Pancreas (tissue), 10 donors: ENCODE measurements around the gene LBHD2. TPM values are rescaled to one million over a fixed set of nuclear protein-coding genes. Genes with fewer than 3 reads are reported as not detected.

ENCODE experiments used
- ATAC-seq, 4 donors: fragments of 200-7000 bp; cut with Tn5 transposase; one replicate each; pipeline versions ENCODE4 v1.8.0 to v1.9.1; 2020; ENCODE audit warnings: mild to moderate bottlenecking in 4 of 4, moderate library complexity in 4 of 4
- DNase-seq, 6 donors: peaks; one replicate each; pipeline ENCODE4 v3.0.0-alpha.2; 2020
- FAIRE-seq: peaks from 2 replicates; lab custom pipeline; 2012; peaks lifted over from hg19 to GRCh38; lab: Jason Lieb, UNC
- H3K27ac ChIP-seq, 4 donors: fragments of 200-600 bp; sonication (generic); 1 replicate in 3 of 4; 2 replicates in 1 of 4; pipeline versions ENCODE4 v1.5.0 to v1.8.0; 2020
- H3K27me3 ChIP-seq, 4 donors: fragments of 200-600 bp; one replicate each; pipeline ENCODE4 v1.8.0; 2021
- H3K36me3 ChIP-seq, 3 donors: fragments of 200-600 bp; sonication (generic) in 1 of 3; one replicate each; pipeline versions ENCODE4 v1.5.0 to v1.8.0; 2020 to 2021
- H3K4me1 ChIP-seq, 3 donors: fragments of 200-600 bp; one replicate each; pipeline ENCODE4 v1.8.0; 2021
- H3K4me3 ChIP-seq, 4 donors: fragments of 200-600 bp; sonication (generic) in 2 of 4; one replicate each; pipeline versions ENCODE4 v1.5.0 to v1.8.0; 2020 to 2021
- H3K9me3 ChIP-seq, 4 donors: fragments of 200-600 bp; one replicate each; pipeline ENCODE4 v1.8.0; 2021
- WGBS, 2 donors: extraction: QIAGEN DNeasy Blood & Tissue Kit; methylation state at CpG; one replicate each; pipeline ENCODE4 v1.1.7; 2013; 5-methylcytosine and 5-hydroxymethylcytosine counted together
- intact Hi-C, 3 donors: fragments of 100-400 bp; cut with DNase I; formaldehyde crosslinking; loops; one replicate each; pipeline versions ENCODE4 v1.11.1 to v1.14.2; 2022
- polyA plus RNA-seq, 2 donors: library from polyadenylated mRNA; stranded (reverse); fragments of 200-250 nt; gene quantifications; one replicate each; pipeline ENCODE4 v1.2.3, GENCODE V29; 2013
- total RNA-seq, 6 donors: library from RNA; stranded (reverse); fragmentation: NEBNext Ultra II Directional in 4 of 6; extraction: Animal tissue kit (Norgen Biotek cat#: 25700) in 4 of 6; gene quantifications; one replicate each; pipeline versions ENCODE4 v1.2.1 to v1.2.4, GENCODE V29; 2021 to 2023
- TF ChIP-seq, protein P1 (sequence below), 4 donors: fragments of 200-600 bp; sonication (generic) in 3 of 4; IDR thresholded peaks; one replicate each; pipeline versions ENCODE4 v1.5.0 to v1.8.0; 2021; ENCODE audit warnings: antibody characterized with exemption in 4 of 4
- donor health status: healthy with polysubstance abuse.
- donor health status: DM: no; HTN: no; CAD: no; lungs with moderate emphysema.
- donor health status: DM: no; HTN: no; CAD: no.
- donor health status: control.
- donor health status: control.
- donor health status: Bipolar disorder and iron deficiency.
- donor health status: DM: yes; HTN: yes; CAD: no.
- donor health status: DM: no; HTN: no; CAD: no.
- donor health status: DM: no; HTN: no; CAD: no.
- donor health status: DM: yes; HTN: yes; CAD: no.

Gene LBHD2
- total and polyA plus RNA-seq, 8 donors, result not detected

- H3K36me3 ChIP-seq, result no peaks in the 10 kb centered on the region
- 58 to 62% methylated on average over 21 of the region's 21 CpGs for WGBS, 2 donors
- H3K4me3 ChIP-seq, result no peak overlapping the region
- peaks cover 0 to 8% (median 0%) of the 10 kb centered on the region in 3 donors for H3K4me1 ChIP-seq
- no peaks in the 10 kb centered on the region for H3K9me3 ChIP-seq
- no peak for FAIRE-seq
- H3K27me3 ChIP-seq, result no peaks in the 10 kb centered on the region
- intact Hi-C loops, result no loop called here
- TF ChIP-seq, protein P1, sequence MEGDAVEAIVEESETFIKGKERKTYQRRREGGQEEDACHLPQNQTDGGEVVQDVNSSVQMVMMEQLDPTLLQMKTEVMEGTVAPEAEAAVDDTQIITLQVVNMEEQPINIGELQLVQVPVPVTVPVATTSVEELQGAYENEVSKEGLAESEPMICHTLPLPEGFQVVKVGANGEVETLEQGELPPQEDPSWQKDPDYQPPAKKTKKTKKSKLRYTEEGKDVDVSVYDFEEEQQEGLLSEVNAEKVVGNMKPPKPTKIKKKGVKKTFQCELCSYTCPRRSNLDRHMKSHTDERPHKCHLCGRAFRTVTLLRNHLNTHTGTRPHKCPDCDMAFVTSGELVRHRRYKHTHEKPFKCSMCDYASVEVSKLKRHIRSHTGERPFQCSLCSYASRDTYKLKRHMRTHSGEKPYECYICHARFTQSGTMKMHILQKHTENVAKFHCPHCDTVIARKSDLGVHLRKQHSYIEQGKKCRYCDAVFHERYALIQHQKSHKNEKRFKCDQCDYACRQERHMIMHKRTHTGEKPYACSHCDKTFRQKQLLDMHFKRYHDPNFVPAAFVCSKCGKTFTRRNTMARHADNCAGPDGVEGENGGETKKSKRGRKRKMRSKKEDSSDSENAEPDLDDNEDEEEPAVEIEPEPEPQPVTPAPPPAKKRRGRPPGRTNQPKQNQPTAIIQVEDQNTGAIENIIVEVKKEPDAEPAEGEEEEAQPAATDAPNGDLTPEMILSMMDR (IDR thresholded peaks at IDR 0.05), result no peak
- peak overlapping the region in 3 of 4 donors; percentile 13 to 70 (median 69) for H3K27ac ChIP-seq
- ATAC-seq, result peak; percentile 16 to 54 (median 41)
- DNase-seq, result peak in 3 of 6 donors; percentile 44 to 69 (median 54)
Observed at GRCh38 chr14:103072595-103073366, 11.2 kb upstream of the LBHD2 start.

- DNase-seq (peak in 3 of 6 donors; percentile 26 to 77 (median 38)), ATAC-seq (peak in 3 of 4 donors; percentile 14 to 20 (median 15)), FAIRE-seq (no peak)
- Histone ChIP-seq H3K27ac (peak overlapping the region; percentile 13 to 70 (median 54)), H3K36me3 (no peaks in the 10 kb centered on the region), H3K4me1 (peaks cover 0 to 8% (median 0%) of the 10 kb centered on the region in 3 donors), H3K9me3 (no peaks in the 10 kb centered on the region), H3K27me3 (no peaks in the 10 kb centered on the region), H3K4me3 (no peak overlapping the region)
- 56 to 62% methylated on average over 14 of the region's 14 CpGs for WGBS, 2 donors
- TF ChIP-seq, protein P1 (IDR thresholded peaks at IDR 0.05), result no peak
- intact Hi-C loops, result no loop called here
Observed at GRCh38 chr14:103073367-103073875, 10.6 kb upstream of the LBHD2 start.

GRCh38 chr14:103073876-103074728 is 9.9 kb upstream of the LBHD2 start:
- intact Hi-C loops, result no loop called here
- Histone ChIP-seq H3K36me3 (no peaks in the 10 kb centered on the region), H3K4me3 (no peak overlapping the region), H3K9me3 (no peaks in the 10 kb centered on the region), H3K27me3 (no peaks in the 10 kb centered on the region), H3K27ac (peak overlapping the region; percentile 13 to 70 (median 54)), H3K4me1 (peaks cover 0 to 8% (median 0%) of the 10 kb centered on the region in 3 donors)
- ATAC-seq (no peak), FAIRE-seq (no peak), DNase-seq (peak in 1 of 6 donors; percentile 67)
- TF ChIP-seq, protein P1 (IDR thresholded peaks at IDR 0.05), result no peak
- 73 to 78% methylated on average over 20 to 21 of the region's 21 CpGs for WGBS, 2 donors

- H3K4me1 ChIP-seq, result peaks cover 0 to 8% (median 0%) of the 10 kb centered on the region in 3 donors
- H3K9me3 ChIP-seq, result no peaks in the 10 kb centered on the region
- FAIRE-seq (no peak), ATAC-seq (peak; percentile 12 to 31 (median 20)), DNase-seq (peak in 5 of 6 donors; percentile 39 to 85 (median 57))
- no peaks in the 10 kb centered on the region for H3K27me3 ChIP-seq
- peak overlapping the region in 2 of 4 donors; percentile 38 to 47 for H3K4me3 ChIP-seq
- H3K36me3 ChIP-seq, result no peaks in the 10 kb centered on the region
- 16 to 18% methylated on average over 19 to 21 of the region's 21 CpGs for WGBS, 2 donors
- peak overlapping the region; percentile 23 to 70 (median 49) for H3K27ac ChIP-seq
- intact Hi-C loops, result loop anchor here in 1 of 3 donors (5.0 kb wide), 1 partner anchor 217 kb away; no protein-coding TSS in a partner anchor
- TF ChIP-seq, protein P1 (IDR thresholded peaks at IDR 0.05), result no peak
Observed at GRCh38 chr14:103074729-103075367, 9.2 kb upstream of the LBHD2 start.
